ENCODE results near the gene HAUS6. TPM values are rescaled to one million over a fixed set of nuclear protein-coding genes. Genes with fewer than 3 reads are reported as not detected.
"Not testable (repeated sequence)": the region's sequence is repeated elsewhere in the genome, so short reads cannot be mapped to it uniquely, and the experiment has no call there.

HAUS6 gene, protein sequence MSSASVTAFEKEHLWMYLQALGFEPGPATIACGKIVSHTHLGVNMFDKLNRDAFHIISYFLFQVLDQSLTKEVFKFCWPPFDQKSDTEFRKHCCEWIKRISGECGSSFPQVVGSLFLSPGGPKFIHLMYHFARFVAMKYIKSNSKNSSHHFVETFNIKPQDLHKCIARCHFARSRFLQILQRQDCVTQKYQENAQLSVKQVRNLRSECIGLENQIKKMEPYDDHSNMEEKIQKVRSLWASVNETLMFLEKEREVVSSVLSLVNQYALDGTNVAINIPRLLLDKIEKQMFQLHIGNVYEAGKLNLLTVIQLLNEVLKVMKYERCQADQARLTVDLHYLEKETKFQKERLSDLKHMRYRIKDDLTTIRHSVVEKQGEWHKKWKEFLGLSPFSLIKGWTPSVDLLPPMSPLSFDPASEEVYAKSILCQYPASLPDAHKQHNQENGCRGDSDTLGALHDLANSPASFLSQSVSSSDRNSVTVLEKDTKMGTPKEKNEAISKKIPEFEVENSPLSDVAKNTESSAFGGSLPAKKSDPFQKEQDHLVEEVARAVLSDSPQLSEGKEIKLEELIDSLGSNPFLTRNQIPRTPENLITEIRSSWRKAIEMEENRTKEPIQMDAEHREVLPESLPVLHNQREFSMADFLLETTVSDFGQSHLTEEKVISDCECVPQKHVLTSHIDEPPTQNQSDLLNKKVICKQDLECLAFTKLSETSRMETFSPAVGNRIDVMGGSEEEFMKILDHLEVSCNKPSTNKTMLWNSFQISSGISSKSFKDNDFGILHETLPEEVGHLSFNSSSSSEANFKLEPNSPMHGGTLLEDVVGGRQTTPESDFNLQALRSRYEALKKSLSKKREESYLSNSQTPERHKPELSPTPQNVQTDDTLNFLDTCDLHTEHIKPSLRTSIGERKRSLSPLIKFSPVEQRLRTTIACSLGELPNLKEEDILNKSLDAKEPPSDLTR
- total RNA-seq (1 to 10 TPM; 4.6 to 8.8 (median 7.3) TPM), polyA plus RNA-seq (1 to 10 TPM; 1.7 to 4.6 TPM)
- long read RNA-seq, donor 1, full-length matches to known transcripts: 6 of 9 reads
- long read RNA-seq, donor 1, partial matches to known transcripts: 2 of 9 reads
- long read RNA-seq, donor 1, other reads (novel, unspliced or antisense): 1 of 9 reads
- long read RNA-seq, donor 2, full-length matches to known transcripts: 1 of 23 reads
- long read RNA-seq, donor 2, partial matches to known transcripts: 20 of 23 reads
- long read RNA-seq, donor 2, other reads (novel, unspliced or antisense): 2 of 23 reads
- long read RNA-seq, donor 3, full-length matches to known transcripts: 5 of 28 reads
- long read RNA-seq, donor 3, partial matches to known transcripts: 6 of 28 reads
- long read RNA-seq, donor 3, other reads (novel, unspliced or antisense): 17 of 28 reads

DNA sequence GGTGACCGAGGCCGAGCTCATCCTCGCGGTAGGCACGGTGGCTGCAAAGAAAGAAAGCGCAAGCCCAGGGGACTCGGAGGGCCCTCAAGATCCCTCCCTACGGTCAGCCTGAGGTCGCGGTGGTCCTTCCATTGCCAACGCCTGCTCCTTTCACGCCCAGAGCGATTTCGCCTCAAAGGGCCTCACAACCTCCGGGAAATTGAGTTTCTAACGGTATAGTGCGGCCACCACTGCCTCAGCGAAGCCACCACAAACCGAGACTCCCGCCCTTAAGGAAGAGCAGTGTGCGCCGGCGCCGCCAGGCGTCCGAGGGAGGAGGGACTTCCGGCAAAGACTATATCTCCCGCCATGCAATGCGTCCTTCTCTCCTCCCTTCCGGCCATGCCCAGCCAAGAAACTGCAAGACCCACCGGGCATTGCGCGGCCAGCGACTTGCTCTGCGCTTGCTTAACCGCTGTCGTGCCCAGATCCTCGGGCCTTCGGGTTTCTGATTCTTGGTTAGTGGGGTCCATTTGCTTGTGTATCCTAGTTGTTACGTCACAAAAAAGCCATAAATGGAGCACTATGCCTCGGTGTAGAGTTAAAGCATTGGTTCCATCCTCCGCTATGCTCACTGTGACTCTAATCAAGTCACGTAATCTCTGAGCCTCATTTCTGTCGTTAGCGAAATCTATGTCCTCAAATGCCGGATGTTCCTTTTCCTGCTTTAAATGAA is at the start of gene HAUS6:
Gene HAUS6, minus strand, starts transcription at position 274 of the 715 bp plus-strand sequence. Its CDS starts 253 bp downstream, at position 21.
- Histone ChIP-seq H3K9me3 (no peaks in the 10 kb centered on the region), H3K27me3 (no peaks in the 10 kb centered on the region), H3K4me3 (peak within 1 kb of the TSS; percentile 56 to 92 (median 77)), H3K36me3 (peaks cover 0 to 11% (median 0%) of the 10 kb centered on the region in 9 donors), H3K4me1 (peaks cover 0 to 24% (median 11%) of the 10 kb centered on the region in 12 donors), H3K27ac (peak within 1 kb of the TSS; percentile 61 to 92 (median 88))
- peak; percentile 100 for ATAC-seq
- TF ChIP-seq, protein P1, sequence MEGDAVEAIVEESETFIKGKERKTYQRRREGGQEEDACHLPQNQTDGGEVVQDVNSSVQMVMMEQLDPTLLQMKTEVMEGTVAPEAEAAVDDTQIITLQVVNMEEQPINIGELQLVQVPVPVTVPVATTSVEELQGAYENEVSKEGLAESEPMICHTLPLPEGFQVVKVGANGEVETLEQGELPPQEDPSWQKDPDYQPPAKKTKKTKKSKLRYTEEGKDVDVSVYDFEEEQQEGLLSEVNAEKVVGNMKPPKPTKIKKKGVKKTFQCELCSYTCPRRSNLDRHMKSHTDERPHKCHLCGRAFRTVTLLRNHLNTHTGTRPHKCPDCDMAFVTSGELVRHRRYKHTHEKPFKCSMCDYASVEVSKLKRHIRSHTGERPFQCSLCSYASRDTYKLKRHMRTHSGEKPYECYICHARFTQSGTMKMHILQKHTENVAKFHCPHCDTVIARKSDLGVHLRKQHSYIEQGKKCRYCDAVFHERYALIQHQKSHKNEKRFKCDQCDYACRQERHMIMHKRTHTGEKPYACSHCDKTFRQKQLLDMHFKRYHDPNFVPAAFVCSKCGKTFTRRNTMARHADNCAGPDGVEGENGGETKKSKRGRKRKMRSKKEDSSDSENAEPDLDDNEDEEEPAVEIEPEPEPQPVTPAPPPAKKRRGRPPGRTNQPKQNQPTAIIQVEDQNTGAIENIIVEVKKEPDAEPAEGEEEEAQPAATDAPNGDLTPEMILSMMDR (IDR thresholded peaks at IDR 0.05): peak; percentile 34 to 65 (median 47)
- TF ChIP-seq POLR2A (IDR thresholded peaks at IDR 0.05): peak in 1 of 2 donors; percentile 64
- DNase-seq: peak; percentile 97 to 98 (median 98)
- intact Hi-C loops (cut with DNase I): loop anchor here in 4 of 10 donors (1.0 to 10.0 kb wide), 8 partner anchors 22 to 355 kb away; partner anchors contain the start of genes PLIN2 (in 1 of the 4) and RPS6 (in 1 of the 4)
- 6 to 10% (median 7%) methylated on average over 40 to 46 of the region's 46 CpGs for WGBS, 4 donors

DNA sequence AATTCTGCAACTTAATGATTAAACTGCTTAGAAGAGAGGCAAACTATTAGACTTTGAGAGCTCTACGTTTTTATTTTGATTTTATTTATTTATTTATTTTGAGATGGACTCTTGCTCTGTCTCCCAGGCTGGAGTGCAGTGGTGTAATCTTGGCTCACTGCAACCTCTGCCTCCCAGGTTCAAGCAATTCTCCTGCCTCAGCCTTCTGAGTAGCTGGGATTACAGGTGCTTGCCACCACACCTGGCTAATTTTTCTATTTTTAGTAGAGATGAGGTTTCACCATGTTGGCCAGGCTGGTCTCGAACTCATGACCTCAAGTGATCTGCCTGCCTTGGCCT is 49.4 kb upstream of the HAUS6 start:
- WGBS, 4 donors: 68 to 83% (median 75%) methylated on average over 2 of the region's 2 CpGs
- H3K9me3 ChIP-seq; intact Hi-C loops (cut with DNase I): not testable (repeated sequence)

DNA sequence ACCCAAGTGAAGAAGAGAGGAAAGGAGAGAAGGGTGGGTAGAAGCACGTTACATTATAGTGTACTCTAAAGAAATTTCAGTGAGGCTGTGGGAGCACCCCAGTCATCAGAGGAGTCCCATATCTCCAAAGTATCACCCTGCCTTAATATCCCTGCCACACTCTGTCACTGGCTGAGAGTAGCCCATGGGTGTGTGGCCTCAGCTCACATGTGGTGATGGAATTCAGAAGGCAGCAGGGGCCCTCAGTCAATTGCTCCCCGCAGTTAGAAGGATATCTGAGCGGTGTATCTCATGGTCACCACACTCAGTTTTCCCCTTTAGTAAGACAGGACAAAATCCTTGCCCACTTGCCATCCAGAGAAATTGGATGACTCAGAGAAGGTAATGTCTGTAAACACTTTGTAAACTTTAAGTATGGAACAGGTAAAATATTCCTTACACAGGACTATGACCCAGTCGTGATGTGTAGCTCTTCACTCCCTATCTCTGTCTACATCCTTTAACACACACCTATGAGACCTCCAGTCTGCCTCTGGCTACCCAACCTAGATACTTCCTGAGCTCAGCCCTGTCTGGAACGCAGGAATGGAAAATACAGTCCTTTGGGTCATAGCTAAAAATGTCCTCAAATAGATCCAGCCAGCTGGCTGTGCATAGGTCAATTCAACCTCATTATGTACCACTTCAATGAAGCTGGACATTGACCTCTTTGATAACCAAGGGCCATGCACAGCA is 48.9 kb upstream of the HAUS6 start:
- no peak for ATAC-seq
- no peak for TF ChIP-seq POLR2A (IDR thresholded peaks at IDR 0.05)
- TF ChIP-seq, protein P1 (IDR thresholded peaks at IDR 0.05): no peak
- DNase-seq: no peak
- Histone ChIP-seq H3K4me1 (peaks cover 0 to 36% (median 0%) of the 10 kb centered on the region in 12 donors), H3K36me3 (no peaks in the 10 kb centered on the region), H3K27me3 (no peaks in the 10 kb centered on the region), H3K9me3 (no peaks in the 10 kb centered on the region), H3K4me3 (no peak overlapping the region), H3K27ac (no peak overlapping the region)
- intact Hi-C loops (cut with DNase I): no loop called here
- WGBS, 4 donors: 58 to 79% (median 69%) methylated on average over 5 of the region's 5 CpGs

More for the DNA sequence above, 49.4 kb upstream of the HAUS6 start:
- peaks cover 0 to 36% (median 0%) of the 10 kb centered on the region in 12 donors for H3K4me1 ChIP-seq
- not testable (repeated sequence) for DNase-seq, H3K4me3 ChIP-seq, H3K27me3 ChIP-seq, H3K27ac ChIP-seq, H3K36me3 ChIP-seq, ATAC-seq
